ENCODE measurements around the gene SHROOM3.

GRCh38 chr4:76744241-76744921, 309.4 kb downstream of the SHROOM3 start:
- TF ChIP-seq CTCF (IDR thresholded peaks at IDR 0.05) = no peak
- TF ChIP-seq ZFX (IDR thresholded peaks at IDR 0.05; ENCODE audit: borderline replicate concordance) = no peak
